HL-60 (cell line): ENCODE results near the gene PAH.

Experiments
- GABPA ChIP-seq: IDR thresholded peaks from 2 replicates; pipeline ENCODE4 v1.6.1; 2012; ENCODE audit warnings: low read depth
- POLR2AphosphoS5 ChIP-seq: IDR thresholded peaks from 2 replicates; pipeline ENCODE4 v1.6.1; 2012; ENCODE audit warnings: low read depth
- SPI1 ChIP-seq: IDR thresholded peaks from 2 replicates; pipeline ENCODE4 v1.6.1; 2012; ENCODE audit warnings: low read depth, mild to moderate bottlenecking, borderline replicate concordance
- TF ChIP-seq, protein P1 (sequence below): IDR thresholded peaks from one replicate; pipeline ENCODE4 v1.5.1; 2011; ENCODE audit warnings: low read length, control low read depth, inconsistent platforms; ENCODE audit not compliant: insufficient read depth
- TF ChIP-seq, protein P2 (sequence below): IDR thresholded peaks from 2 replicates; pipeline ENCODE4 v1.6.1; 2012; ENCODE audit warnings: low read depth; ENCODE audit not compliant: insufficient replicate concordance

DNA sequence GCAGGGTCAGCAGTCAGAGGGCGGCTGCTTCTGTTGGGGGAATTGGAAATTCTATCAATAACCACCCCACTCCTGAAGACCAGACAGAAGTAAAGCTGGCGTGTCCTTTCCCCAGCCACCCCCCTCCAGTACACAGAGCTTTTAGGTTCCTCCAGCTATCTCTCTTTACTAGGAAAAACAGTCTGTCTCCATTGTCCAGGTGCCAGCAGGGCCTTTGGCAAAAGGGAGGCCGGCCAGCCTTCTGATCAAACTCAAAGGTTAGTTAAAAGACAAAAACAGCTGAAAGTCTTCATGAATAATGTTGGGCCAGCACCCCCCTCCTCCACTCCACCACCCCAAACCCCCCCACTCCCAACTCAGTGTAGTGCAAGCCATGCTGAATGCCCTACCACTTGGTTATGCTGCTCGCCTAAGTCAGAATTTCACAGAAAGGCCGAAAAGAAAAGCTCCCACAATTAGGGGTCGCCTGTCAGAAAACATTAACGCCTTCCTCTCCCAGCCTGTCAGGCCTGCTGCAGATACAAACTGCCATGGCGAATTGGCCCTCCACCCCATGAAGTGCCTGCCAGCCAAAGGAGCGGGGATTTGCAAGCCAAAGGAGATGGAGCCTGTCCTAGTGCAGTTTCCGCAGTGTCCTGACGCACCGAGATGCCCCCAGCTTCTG lies 49.3 kb upstream of the PAH start:
- TF ChIP-seq, protein P1, sequence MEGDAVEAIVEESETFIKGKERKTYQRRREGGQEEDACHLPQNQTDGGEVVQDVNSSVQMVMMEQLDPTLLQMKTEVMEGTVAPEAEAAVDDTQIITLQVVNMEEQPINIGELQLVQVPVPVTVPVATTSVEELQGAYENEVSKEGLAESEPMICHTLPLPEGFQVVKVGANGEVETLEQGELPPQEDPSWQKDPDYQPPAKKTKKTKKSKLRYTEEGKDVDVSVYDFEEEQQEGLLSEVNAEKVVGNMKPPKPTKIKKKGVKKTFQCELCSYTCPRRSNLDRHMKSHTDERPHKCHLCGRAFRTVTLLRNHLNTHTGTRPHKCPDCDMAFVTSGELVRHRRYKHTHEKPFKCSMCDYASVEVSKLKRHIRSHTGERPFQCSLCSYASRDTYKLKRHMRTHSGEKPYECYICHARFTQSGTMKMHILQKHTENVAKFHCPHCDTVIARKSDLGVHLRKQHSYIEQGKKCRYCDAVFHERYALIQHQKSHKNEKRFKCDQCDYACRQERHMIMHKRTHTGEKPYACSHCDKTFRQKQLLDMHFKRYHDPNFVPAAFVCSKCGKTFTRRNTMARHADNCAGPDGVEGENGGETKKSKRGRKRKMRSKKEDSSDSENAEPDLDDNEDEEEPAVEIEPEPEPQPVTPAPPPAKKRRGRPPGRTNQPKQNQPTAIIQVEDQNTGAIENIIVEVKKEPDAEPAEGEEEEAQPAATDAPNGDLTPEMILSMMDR, result no peak
- TF ChIP-seq GABPA (no peak), POLR2AphosphoS5 (no peak), SPI1 (no peak)
- TF ChIP-seq, protein P2, sequence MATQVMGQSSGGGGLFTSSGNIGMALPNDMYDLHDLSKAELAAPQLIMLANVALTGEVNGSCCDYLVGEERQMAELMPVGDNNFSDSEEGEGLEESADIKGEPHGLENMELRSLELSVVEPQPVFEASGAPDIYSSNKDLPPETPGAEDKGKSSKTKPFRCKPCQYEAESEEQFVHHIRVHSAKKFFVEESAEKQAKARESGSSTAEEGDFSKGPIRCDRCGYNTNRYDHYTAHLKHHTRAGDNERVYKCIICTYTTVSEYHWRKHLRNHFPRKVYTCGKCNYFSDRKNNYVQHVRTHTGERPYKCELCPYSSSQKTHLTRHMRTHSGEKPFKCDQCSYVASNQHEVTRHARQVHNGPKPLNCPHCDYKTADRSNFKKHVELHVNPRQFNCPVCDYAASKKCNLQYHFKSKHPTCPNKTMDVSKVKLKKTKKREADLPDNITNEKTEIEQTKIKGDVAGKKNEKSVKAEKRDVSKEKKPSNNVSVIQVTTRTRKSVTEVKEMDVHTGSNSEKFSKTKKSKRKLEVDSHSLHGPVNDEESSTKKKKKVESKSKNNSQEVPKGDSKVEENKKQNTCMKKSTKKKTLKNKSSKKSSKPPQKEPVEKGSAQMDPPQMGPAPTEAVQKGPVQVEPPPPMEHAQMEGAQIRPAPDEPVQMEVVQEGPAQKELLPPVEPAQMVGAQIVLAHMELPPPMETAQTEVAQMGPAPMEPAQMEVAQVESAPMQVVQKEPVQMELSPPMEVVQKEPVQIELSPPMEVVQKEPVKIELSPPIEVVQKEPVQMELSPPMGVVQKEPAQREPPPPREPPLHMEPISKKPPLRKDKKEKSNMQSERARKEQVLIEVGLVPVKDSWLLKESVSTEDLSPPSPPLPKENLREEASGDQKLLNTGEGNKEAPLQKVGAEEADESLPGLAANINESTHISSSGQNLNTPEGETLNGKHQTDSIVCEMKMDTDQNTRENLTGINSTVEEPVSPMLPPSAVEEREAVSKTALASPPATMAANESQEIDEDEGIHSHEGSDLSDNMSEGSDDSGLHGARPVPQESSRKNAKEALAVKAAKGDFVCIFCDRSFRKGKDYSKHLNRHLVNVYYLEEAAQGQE, result no peak
